HFF-Myc (cell line): ENCODE data around the gene CARD9.

Source experiments
- DNase-seq: peaks from one replicate; pipeline ENCODE4 v3.0.0-alpha.2; 2011; ENCODE audit warnings: low read depth; ENCODE audit errors: extremely low read depth
- H3K4me3 ChIP-seq: replicated peaks from 2 replicates; pipeline ENCODE4 v1.5.1; 2011; ENCODE audit warnings: low read depth, mild to moderate bottlenecking, control low read depth, low read length
- CTCF ChIP-seq: IDR thresholded peaks from 2 replicates; pipeline ENCODE4 v1.5.1; 2012; ENCODE audit warnings: mild to moderate bottlenecking, low read depth, low read length, control low read depth; ENCODE audit errors: missing control alignments

Gene CARD9

GRCh38 chr9:136331030-136331429 lies 42.4 kb downstream of the CARD9 start:
- DNase-seq: no peak
- H3K4me3 ChIP-seq: no peak overlapping the region
- no peak for TF ChIP-seq CTCF

- no peak for DNase-seq
- TF ChIP-seq CTCF: no peak
- peak overlapping the region; percentile 94 for H3K4me3 ChIP-seq
Observed at GRCh38 chr9:136330406-136330990, 43.0 kb downstream of the CARD9 start.

- DNase-seq: no peak
- no peak for TF ChIP-seq CTCF
- H3K4me3 ChIP-seq: peak overlapping the region; percentile 94
Observed at GRCh38 chr9:136329636-136330405, 43.6 kb downstream of the CARD9 start.

GRCh38 chr9:136329211-136329627 lies 44.2 kb downstream of the CARD9 start:
- no peak for DNase-seq
- peak overlapping the region; percentile 94 for H3K4me3 ChIP-seq
- no peak for TF ChIP-seq CTCF

GRCh38 chr9:136328622-136329041 lies 44.8 kb downstream of the CARD9 start:
- peak overlapping the region; percentile 94 for H3K4me3 ChIP-seq
- no peak for DNase-seq
- TF ChIP-seq CTCF: no peak

- no peak for DNase-seq
Observed at GRCh38 chr9:136328011-136328621, 45.4 kb downstream of the CARD9 start.

More at GRCh38 chr9:136328011-136328621, 45.4 kb downstream of the CARD9 start:
- no peak for TF ChIP-seq CTCF
- peak overlapping the region; percentile 94 for H3K4me3 ChIP-seq
